OCI-LY1 (cell line): Measurements from ENCODE around the gene LARP1B.

Experiments used
- EZH2 ChIP-seq: fragments of 200-600 bp; sonication (generic), shearing (Covaris generic); IDR thresholded peaks from 2 replicates; pipeline ENCODE4 v1.8.0; 2017; ENCODE audit warnings: borderline replicate concordance, mixed run types, mild to moderate bottlenecking, antibody characterized with exemption, low read length, moderate library complexity, mixed read lengths
- TF ChIP-seq, protein P1 (sequence below): fragments of 200-600 bp; sonication (generic), shearing (Covaris generic); IDR thresholded peaks from 2 replicates; pipeline ENCODE4 v1.5.1; 2017; ENCODE audit warnings: mild to moderate bottlenecking, antibody characterized with exemption, low read length, moderate library complexity, mixed read lengths

DNA sequence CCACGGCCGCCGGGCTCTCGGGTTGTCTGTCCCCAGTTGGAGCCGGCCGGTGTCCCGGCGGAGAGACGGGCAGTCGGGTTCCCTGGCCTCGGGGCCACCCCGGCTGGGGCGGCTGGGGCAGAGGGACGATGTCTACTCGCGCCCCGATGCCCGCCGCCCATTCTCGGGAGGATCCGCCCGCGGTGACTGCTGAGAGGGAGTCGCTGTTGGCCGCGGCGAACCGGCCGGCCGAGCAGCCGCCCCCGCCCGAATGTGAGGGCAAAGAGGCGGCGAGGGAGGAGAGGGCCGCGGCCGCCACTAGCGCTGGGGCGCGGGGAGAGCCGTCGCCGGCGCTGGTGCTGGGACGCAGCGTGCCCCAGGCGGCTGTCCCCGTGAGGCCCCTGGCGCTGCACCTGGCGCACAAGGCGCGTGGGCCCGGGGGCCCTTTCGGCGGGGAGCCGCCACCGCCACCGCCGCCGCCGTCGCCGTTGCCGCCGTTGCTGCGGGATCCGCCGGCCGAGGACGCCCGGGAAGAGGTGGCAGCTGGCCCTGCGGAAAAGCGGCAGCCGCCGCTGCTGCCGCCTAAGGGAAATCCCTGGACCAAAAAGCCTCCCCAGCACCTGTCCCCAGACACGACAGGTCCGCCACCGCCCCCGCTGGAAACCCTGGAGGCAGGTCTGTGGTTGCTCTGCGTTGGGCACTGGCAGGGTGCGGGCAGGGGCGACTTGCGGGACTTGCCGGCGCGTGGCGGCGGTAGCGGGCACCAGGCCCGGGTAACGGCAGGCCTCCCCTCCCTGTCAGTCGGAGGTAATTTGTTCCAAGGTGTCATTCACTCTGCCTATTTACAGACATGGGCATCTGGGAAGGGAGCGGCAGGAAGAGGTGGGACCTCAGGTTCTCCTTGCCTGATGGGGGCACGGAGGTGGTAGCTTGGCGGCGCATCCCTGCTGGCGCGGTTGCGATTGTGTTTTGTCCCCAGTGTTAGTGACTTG lies 739 bp downstream of the LARP1B start:
- TF ChIP-seq, protein P1, sequence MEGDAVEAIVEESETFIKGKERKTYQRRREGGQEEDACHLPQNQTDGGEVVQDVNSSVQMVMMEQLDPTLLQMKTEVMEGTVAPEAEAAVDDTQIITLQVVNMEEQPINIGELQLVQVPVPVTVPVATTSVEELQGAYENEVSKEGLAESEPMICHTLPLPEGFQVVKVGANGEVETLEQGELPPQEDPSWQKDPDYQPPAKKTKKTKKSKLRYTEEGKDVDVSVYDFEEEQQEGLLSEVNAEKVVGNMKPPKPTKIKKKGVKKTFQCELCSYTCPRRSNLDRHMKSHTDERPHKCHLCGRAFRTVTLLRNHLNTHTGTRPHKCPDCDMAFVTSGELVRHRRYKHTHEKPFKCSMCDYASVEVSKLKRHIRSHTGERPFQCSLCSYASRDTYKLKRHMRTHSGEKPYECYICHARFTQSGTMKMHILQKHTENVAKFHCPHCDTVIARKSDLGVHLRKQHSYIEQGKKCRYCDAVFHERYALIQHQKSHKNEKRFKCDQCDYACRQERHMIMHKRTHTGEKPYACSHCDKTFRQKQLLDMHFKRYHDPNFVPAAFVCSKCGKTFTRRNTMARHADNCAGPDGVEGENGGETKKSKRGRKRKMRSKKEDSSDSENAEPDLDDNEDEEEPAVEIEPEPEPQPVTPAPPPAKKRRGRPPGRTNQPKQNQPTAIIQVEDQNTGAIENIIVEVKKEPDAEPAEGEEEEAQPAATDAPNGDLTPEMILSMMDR, result peak; percentile 29; the same call in 1 of the 2 replicates
- no peak for TF ChIP-seq EZH2
